HFF-Myc (cell line): Measurements from ENCODE around the gene PKD2.

Experiments
- DNase-seq: peaks from one replicate; pipeline ENCODE4 v3.0.0-alpha.2; 2011; ENCODE audit warnings: low read depth; ENCODE audit errors: extremely low read depth
- H3K4me3 ChIP-seq: replicated peaks from 2 replicates; pipeline ENCODE4 v1.5.1; 2011; ENCODE audit warnings: low read depth, mild to moderate bottlenecking, control low read depth, low read length
- TF ChIP-seq, protein P1 (sequence below): IDR thresholded peaks from 2 replicates; pipeline ENCODE4 v1.5.1; 2012; ENCODE audit warnings: mild to moderate bottlenecking, low read depth, low read length, control low read depth; ENCODE audit errors: missing control alignments

The PKD2 gene

DNA sequence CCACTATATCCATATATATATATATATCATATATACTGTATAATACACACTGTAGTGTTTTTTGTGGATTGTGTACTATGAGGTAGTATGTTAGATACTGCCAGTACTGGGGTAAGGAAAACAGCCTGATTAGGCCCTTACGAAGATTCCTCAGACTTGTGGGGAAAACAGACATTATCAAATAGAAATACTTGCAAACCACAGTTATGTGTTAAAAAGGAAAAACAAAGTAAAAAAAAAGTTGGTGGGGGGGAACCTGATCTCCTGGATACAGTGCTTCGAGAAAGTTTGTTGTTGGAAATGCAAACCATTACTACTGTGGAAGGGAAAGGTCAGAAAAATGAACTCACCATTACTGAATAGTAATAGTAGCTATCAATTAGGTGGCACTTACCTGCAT, 53.0 kb downstream of the PKD2 start:
- TF ChIP-seq, protein P1, sequence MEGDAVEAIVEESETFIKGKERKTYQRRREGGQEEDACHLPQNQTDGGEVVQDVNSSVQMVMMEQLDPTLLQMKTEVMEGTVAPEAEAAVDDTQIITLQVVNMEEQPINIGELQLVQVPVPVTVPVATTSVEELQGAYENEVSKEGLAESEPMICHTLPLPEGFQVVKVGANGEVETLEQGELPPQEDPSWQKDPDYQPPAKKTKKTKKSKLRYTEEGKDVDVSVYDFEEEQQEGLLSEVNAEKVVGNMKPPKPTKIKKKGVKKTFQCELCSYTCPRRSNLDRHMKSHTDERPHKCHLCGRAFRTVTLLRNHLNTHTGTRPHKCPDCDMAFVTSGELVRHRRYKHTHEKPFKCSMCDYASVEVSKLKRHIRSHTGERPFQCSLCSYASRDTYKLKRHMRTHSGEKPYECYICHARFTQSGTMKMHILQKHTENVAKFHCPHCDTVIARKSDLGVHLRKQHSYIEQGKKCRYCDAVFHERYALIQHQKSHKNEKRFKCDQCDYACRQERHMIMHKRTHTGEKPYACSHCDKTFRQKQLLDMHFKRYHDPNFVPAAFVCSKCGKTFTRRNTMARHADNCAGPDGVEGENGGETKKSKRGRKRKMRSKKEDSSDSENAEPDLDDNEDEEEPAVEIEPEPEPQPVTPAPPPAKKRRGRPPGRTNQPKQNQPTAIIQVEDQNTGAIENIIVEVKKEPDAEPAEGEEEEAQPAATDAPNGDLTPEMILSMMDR: no peak
- DNase-seq: no peak
- no peak overlapping the region for H3K4me3 ChIP-seq

DNA sequence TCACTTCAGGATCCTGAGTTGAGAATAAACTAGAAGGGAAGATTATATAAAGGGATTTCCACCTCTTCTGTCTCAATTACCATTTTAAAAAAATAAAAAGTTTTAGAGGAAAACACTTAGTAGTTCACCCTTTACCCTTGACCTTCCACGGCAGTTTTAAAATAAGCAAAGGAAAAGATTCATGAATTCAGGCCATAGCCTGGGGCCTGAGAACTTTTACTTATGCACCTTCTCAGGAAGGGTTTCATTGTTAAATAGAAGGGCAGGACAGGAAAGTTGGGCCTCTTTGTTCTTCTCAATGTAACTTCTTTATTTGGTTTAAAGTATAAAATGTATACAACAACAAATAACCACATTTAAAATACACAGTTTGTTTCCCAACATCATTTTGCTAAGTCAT, 54.9 kb downstream of the PKD2 start:
- no peak overlapping the region for H3K4me3 ChIP-seq
- DNase-seq: no peak
- TF ChIP-seq, protein P1: no peak

DNA sequence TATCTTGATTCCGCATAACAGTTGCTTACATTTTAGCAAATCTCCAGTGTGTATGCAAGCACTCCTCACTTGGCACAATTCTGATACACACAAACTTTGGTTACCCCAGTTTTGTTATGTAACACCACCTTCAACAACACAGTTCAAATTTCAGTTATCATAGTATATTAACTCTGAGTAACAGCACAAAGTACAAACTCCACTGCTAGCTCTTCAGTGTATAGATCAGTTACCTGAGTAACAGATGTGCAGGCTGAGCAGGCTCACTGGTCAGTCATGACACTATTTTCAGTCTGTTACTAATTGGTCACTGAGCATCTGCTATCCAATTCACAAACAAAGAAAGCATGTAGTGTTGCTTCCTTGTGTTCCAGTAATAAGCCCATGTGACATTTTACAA, 55.4 kb downstream of the PKD2 start:
- DNase-seq: no peak
- H3K4me3 ChIP-seq: no peak overlapping the region
- TF ChIP-seq, protein P1: no peak

DNA sequence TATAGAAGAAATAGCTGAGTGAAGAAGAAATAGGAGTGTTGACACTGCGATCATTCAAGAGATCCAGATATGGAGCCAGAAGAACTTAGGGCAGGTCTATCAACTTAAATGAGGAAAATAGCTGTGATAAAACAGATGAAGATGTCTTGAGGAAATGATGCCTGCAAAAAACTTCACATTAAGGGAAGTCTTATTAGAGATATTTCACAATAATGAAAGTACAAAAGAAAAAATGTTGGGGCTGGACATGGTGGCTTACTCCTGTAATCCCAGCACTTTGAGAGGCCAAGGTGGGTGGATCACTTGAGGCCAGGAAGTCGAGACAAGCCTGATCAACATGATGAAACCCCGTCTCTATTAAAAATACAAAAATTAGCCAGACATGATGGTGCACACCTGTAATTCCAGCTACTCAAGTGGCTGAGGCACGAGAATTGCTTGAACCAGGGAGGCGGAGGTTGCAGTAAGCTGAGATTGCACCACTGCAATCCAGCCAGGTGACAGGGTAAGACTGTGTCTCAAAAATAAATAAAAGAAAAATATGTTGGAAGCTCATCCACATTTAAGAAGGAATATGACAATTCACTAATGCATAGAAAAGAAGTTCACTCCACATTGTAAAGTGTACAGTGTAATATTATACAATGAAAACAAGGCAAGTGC, 56.3 kb downstream of the PKD2 start:
- H3K4me3 ChIP-seq: no peak overlapping the region
- TF ChIP-seq, protein P1: no peak
- no peak for DNase-seq

DNA sequence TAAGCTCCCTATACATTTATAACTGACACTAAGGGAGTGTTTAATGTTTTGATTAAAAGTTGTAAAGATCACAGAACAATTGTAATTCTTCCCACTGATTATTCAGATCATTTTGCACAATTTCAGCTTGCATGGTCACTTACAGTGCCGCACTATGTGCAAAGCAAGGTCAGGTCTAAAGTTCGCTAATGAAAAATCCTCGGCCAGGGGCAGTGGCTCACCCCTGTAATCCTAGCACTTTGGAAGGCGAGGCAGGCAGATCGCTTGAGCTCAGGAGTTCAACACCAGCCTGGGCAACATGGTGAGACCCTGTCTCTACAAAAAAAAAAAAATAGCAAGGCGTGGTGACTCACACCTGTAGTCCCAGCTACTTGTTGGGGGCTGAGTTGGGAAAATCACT, 57.0 kb downstream of the PKD2 start:
- H3K4me3 ChIP-seq: no peak overlapping the region
- TF ChIP-seq, protein P1: no peak
- DNase-seq: no peak

DNA sequence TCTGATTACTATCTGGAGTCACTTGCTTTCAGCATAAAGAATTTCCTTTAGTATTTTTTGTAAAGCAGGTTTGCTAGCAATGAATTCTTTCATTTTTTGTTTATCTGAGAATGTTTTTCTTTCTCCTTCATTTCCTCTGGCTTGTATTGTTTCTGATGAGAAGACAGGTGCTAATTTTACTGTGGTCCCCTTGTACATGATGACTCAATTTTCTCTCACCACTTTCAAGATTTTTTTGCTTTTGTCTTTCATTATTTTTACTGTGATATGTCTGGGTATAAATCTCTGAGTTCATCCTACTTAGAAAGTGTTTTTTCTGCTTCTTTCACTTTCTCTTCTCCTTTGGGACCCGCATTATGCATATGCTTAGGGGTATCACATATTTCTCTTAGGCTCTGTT, 62.6 kb downstream of the PKD2 start:
- DNase-seq: no peak
- TF ChIP-seq, protein P1: no peak
- no peak overlapping the region for H3K4me3 ChIP-seq

DNA sequence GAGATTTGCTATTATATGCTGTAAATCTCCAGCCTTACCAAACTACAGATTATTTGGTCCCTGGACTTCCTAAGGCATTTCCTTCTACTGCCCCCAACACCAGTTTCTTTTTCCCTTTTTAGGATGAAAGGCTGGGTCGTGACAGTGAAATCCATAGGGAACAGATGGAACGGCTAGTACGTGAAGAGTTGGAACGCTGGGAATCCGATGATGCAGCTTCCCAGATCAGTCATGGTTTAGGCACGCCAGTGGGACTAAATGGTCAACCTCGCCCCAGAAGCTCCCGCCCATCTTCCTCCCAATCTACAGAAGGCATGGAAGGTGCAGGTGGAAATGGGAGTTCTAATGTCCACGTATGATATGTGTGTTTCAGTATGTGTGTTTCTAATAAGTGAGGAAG, 67.9 kb downstream of the PKD2 start:
- TF ChIP-seq, protein P1: no peak

More for the DNA sequence above, 67.9 kb downstream of the PKD2 start:
- no peak for DNase-seq
- no peak overlapping the region for H3K4me3 ChIP-seq
